ENCODE results near the gene N4BP2.
"Not testable (repeated sequence)": the region's sequence is repeated elsewhere in the genome, so short reads cannot be mapped to it uniquely, and the experiment has no call there.

N4BP2 gene

DNA sequence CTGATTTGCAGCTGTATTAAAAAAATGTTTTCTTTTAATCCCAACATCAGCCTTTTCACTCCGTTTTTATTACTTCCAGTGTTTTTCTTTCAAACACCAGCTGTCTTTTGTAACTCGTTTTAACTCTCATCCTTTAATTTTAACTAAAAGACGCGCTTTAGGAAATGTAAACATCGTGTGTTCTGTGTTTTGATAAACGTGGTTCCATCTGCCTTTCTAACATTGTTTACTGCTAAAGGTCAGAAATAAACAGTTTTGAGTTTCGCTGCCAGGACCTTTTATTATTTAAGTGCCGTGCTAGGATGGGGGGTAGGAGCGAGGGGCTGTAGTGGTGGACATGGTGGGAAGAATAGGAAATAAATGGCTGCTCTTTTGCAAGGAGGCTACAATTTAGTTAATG is 1.5 kb downstream of the N4BP2 start:
- Mint-ChIP-seq H3K27ac (peak overlapping the region; percentile 92), H3K9me3 (no peaks in the 10 kb centered on the region), H3K4me3 (peak overlapping the region; percentile 99), H3K27me3 (no peaks in the 10 kb centered on the region), H3K4me1 (peaks cover 46% of the 10 kb centered on the region), H3K36me3 (peaks cover 5% of the 10 kb centered on the region)

DNA sequence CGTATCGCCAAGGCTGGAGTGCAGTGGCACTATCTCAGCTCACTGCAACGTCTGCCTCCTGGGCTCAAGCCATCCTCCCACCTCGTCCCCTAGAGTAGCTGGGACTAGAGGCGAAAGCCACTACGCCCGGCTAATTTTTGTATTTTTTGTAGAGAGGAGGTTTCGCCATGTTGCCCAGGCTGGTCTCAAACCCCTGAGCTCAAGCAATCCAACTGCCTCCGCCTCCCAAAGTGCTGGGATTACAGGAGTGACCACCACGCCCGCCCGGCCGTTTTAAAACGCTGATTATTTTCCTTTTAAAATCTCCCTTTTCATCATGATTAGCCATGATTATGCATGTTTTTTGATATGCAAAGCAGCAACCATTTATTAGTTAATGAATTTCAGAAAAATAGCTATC is 2.2 kb downstream of the N4BP2 start:
- H3K27ac Mint-ChIP-seq = no peak overlapping the region
- no peaks in the 10 kb centered on the region for H3K27me3 Mint-ChIP-seq
- H3K36me3 Mint-ChIP-seq = peaks cover 7% of the 10 kb centered on the region
- H3K4me1 Mint-ChIP-seq = peaks cover 46% of the 10 kb centered on the region
- peak overlapping the region; percentile 53 for H3K4me3 Mint-ChIP-seq
- no peaks in the 10 kb centered on the region for H3K9me3 Mint-ChIP-seq

DNA sequence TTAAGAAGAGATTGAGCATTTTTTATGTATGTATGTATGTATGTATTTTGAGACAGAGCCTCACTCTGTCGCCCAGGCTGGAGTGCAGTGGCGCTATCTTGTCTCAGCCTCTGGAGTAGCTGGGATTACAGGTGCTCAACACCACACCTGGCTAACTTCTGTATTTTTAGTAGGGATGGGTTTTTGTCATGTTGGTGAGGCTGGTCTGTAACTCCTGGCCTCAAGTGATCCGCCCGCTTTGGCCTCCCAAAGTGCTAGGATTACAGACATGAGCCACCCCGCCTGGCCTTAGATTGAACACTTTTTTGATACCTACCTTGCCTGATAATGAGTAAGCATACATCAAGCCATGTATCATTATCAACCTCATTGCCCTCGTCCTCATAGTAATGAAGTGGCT is 2.7 kb downstream of the N4BP2 start:
- Mint-ChIP-seq H3K27ac (peak overlapping the region; percentile 52), H3K9me3 (no peaks in the 10 kb centered on the region), H3K36me3 (peaks cover 7% of the 10 kb centered on the region), H3K4me1 (peaks cover 45% of the 10 kb centered on the region), H3K27me3 (no peaks in the 10 kb centered on the region), H3K4me3 (peak overlapping the region; percentile 53)

DNA sequence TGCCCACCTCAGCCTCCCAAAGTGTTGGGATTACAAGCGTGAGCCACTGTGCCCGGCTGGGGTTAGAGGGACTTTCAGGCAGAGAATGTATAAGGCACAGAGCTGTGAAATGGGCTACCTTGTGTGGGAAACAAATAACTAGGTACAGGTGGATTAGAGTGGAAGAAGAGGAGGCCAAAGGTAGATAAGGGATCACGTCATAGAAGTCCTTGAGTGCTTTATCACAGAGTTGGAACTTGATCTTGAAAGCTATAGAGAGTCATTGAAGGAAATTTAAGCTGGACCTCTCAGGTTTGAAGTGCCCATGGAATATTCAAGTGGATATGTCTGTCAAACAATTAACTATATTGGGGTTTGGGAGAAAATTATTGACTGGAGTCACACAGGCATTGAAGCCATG is 8.4 kb downstream of the N4BP2 start:
- peak overlapping the region; percentile 24 for H3K4me3 Mint-ChIP-seq
- H3K36me3 Mint-ChIP-seq = peaks cover 16% of the 10 kb centered on the region

DNA sequence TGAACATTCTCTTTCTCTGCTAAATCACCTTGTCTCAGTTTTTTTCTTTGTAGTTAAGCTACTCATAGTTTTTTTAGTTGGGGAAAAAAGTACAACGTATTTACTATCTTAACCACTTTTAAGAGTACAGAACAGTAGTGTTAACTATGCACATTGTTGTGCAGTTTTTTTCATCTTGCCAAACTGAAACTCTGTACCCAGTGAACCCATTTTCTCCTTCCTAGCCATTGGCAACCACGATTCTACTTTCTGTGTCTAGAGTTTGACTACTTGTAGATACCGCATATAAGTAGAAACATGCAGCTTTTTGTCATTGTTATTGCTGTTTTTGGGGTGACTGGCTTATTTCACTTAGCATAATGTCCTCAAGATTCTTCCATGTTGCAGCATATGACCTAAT is 10.0 kb downstream of the N4BP2 start:
- Mint-ChIP-seq H3K4me3 (no peak overlapping the region), H3K4me1 (peaks cover 65% of the 10 kb centered on the region), H3K27ac (peak overlapping the region; percentile 76), H3K27me3 (no peaks in the 10 kb centered on the region), H3K36me3 (peaks cover 16% of the 10 kb centered on the region), H3K9me3 (no peaks in the 10 kb centered on the region)

More for the DNA sequence above, 8.4 kb downstream of the N4BP2 start:
- peaks cover 52% of the 10 kb centered on the region for H3K4me1 Mint-ChIP-seq
- H3K9me3 Mint-ChIP-seq = no peaks in the 10 kb centered on the region
- H3K27ac Mint-ChIP-seq = peak overlapping the region; percentile 43
- H3K27me3 Mint-ChIP-seq = no peaks in the 10 kb centered on the region

DNA sequence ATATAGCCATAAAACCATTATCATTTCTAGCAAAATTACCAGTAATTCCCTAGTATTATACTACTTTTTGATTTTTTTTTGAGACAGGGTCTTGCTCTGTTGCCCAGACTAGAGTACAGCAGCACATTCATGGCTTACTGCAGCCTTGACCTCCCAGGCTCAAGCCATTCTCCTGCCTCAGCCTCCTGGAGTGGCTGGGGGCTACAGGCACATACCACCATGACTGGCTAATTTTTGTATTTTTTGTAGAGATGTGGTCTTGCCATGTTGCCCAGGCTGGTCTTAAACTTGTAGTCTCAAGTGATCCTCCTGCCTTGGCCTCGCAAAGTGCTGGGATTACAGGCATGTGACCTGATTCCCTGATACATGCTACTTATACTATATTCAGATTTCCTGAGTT is 13.7 kb downstream of the N4BP2 start:
- Mint-ChIP-seq H3K4me1 (peaks cover 48% of the 10 kb centered on the region), H3K36me3 (peaks cover 10% of the 10 kb centered on the region), H3K9me3 (no peaks in the 10 kb centered on the region), H3K27ac (no peak overlapping the region), H3K27me3 (no peaks in the 10 kb centered on the region), H3K4me3 (no peak overlapping the region)

DNA sequence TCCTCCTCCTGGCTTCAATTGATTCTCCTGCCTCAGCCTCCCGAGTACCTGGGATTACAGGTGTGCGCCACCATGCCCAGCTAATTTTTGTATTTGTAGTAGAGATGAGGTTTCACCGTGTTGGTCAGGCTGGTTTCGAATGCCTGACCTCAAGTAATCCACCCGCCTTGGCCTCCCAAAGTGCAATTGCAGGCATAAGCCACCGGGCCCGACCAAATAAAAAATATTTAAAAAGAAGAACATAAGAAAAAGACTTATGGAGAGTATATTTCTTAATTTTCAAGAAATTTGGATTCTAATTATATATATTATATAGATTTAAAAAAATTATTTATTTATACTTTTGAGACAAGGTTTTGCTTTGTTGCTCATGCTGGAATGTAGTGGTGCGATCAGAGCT is 29.8 kb downstream of the N4BP2 start:
- no peaks in the 10 kb centered on the region for H3K27me3 Mint-ChIP-seq
- H3K9me3 Mint-ChIP-seq = no peaks in the 10 kb centered on the region
- H3K4me1 Mint-ChIP-seq = peaks cover 9% of the 10 kb centered on the region
- H3K36me3 Mint-ChIP-seq = peaks cover 7% of the 10 kb centered on the region
- no peak overlapping the region for H3K4me3 Mint-ChIP-seq
- H3K27ac Mint-ChIP-seq = no peak overlapping the region

DNA sequence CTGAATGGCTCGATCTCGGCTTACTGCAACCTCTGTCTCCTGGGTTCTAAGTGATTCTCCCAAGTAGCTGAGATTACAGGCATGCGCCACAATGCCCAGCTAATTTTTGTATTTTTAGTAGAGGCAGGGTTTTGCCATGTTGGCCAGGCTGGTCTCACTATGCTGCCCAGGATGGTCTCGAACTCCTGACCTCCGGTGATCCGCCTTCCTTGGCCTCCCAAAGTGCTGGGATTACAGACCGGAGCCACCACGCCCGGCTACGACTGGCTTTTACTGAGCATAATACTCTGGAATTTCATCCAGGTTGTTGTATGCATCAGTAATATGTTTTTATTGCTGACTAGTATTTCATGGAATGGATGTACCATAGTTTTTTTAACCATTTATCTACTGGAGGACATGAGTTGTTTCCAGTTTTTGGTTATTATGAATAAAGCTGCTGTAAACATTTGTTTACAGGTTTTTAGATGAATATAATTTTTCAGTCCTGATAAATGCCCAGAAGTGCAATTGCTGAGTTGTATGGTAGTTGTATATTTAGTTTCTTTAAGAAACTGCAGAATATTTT is 31.2 kb downstream of the N4BP2 start:
- H3K9me3 Mint-ChIP-seq = no peaks in the 10 kb centered on the region
- H3K36me3 Mint-ChIP-seq = peaks cover 8% of the 10 kb centered on the region
- no peak overlapping the region for H3K27ac Mint-ChIP-seq
- peaks cover 15% of the 10 kb centered on the region for H3K4me1 Mint-ChIP-seq
- no peaks in the 10 kb centered on the region for H3K27me3 Mint-ChIP-seq
- no peak overlapping the region for H3K4me3 Mint-ChIP-seq

DNA sequence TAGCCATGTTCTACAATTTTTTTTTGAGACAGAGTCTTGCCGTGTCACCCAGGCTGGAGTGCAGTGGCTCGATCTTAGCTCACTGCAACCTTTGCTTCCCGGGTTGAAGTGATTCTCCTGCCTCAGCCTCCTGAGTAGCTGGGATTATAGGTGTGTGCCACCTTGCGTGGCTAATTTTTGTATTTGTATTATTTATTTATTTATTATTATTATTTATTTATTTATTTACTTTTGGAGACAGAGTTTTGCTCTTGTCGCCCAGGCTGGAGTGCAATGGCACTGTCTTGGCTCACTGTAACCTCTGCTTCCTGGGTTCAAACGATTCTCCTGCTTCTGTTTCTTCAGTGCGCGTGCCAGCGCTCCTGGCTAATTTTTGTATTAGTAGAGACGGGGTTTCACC is 36.8 kb downstream of the N4BP2 start:
- H3K36me3 Mint-ChIP-seq = peaks cover 17% of the 10 kb centered on the region
- H3K4me1 Mint-ChIP-seq = peaks cover 23% of the 10 kb centered on the region
- not testable (repeated sequence) for H3K27ac Mint-ChIP-seq, H3K4me3 Mint-ChIP-seq, H3K9me3 Mint-ChIP-seq, H3K27me3 Mint-ChIP-seq

DNA sequence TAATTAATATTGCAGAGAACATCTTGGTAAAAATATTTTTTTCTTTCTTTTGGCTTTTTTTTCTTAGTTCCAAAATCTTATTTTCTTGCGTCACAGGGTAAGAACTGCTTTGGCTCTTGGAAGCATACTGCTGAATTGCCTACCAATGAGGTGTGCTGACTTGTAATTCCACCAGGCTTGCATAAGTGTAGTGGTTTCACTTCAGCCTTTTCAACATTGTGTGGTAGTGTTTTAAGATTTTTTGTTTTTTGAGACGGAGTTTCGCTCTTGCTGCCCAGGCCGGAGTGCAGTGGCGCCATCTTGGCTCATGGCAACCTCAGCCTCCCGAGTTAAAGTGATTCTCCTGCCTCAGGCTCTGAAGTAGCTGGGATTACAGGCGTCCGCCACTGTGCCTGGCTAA is 42.4 kb downstream of the N4BP2 start:
- peaks cover 18% of the 10 kb centered on the region for H3K36me3 Mint-ChIP-seq
- H3K4me3 Mint-ChIP-seq = no peak overlapping the region
- no peaks in the 10 kb centered on the region for H3K27me3 Mint-ChIP-seq

DNA sequence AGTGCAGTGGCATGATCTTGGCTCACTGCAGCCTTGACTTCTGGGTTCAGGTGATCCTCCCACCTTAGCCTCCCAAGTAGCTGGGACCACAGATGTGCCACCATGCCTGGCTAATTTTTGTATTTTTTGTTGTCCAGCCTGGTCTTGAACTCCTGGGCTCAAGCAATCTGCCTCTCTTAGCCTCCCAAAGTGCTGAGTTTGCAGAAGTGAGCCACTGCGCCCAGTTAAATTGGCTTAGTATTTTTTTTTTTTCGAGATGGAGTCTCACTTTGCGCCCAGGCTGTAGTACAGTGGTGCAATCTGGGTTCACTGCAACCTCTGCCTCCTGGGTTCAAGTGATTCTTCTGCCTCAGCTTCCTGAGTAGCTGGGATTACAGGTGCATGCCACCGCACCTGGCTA is 50.5 kb downstream of the N4BP2 start:
- peaks cover 21% of the 10 kb centered on the region for H3K36me3 Mint-ChIP-seq
- H3K9me3 Mint-ChIP-seq, H3K27ac Mint-ChIP-seq, H3K4me3 Mint-ChIP-seq, H3K4me1 Mint-ChIP-seq, H3K27me3 Mint-ChIP-seq: not testable (repeated sequence)

More for the DNA sequence above, 42.4 kb downstream of the N4BP2 start:
- Mint-ChIP-seq H3K27ac (no peak overlapping the region), H3K9me3 (no peaks in the 10 kb centered on the region), H3K4me1 (peaks cover 14% of the 10 kb centered on the region)

DNA sequence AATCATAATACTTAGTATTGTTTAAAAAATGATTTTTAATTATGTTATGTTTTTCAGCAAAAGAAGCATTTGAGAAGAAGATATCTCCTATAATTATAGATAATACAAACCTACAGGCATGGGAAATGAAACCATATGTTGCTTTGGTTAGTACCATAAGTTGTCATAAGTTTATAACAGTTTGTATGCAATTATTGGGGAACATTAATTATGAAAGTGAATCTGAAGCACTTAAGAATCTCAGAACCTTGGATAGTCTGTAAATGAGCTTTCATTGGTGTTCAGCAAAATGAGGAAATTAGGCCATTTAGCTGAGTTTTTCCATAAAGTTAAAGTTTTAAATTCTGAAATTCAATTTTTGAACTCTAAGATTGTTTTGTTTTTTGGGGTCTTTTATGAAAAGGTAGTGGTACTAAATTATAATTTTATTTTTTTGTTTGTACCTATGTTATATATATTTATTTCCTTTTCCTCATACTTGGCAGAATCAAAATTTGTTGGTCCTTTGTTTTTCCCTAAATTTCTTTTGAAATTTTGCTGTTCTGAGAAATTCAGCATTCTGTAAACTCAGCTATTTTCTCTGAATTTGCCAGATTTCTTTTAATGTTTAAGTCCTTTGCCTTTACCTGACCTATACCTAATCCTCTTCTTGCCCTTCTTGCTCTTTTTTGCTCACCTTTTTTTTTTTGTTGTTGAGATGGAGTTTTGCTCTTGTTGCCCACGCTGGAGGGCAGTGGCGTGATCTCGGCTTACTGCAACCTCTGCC is 55.6 kb downstream of the N4BP2 start:
- H3K27ac Mint-ChIP-seq = no peak overlapping the region
- no peaks in the 10 kb centered on the region for H3K27me3 Mint-ChIP-seq
- H3K4me3 Mint-ChIP-seq = no peak overlapping the region
- H3K4me1 Mint-ChIP-seq = peaks cover 15% of the 10 kb centered on the region
- no peaks in the 10 kb centered on the region for H3K9me3 Mint-ChIP-seq
- peaks cover 13% of the 10 kb centered on the region for H3K36me3 Mint-ChIP-seq

DNA sequence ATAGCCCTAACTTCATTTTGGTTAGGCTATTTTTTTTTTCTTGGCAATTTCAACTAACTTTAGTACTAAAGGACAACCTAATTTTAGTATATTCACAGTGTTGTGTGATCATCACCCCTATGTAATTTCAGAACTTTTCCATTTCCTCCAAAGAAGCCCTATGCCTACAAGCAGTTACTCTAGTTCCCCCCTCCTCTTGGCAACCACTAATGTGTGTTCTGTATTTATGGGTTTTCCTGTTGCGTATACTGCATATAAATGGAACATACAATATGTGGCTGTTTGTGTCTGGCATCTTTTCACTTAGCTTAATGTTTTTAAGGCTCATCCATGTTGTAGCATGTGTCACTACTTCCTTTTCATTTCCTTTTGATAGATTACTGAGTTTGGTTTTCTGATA is 57.6 kb downstream of the N4BP2 start:
- H3K4me3 Mint-ChIP-seq = no peak overlapping the region

DNA sequence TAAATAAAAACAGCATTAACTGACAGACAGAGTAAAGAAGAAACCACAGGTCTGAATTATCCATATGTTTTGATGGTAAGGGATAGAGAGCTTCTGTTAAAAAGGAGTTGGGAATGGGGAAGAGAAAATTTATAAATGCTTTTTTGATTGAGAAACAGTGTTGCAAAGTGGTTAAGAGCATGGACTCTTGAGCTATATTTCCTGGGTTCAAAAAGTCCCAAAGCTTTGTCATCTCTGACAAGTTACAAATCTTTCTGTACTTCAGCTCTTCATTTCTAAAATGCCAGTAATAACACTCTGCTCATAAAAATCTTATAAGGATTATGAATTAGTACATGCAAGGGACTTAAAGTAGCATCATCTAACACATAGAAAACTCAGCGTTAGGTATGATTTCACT is 62.2 kb downstream of the N4BP2 start:
- Mint-ChIP-seq H3K9me3 (peaks cover 5% of the 10 kb centered on the region), H3K27ac (peak overlapping the region; percentile 79), H3K4me3 (no peak overlapping the region), H3K4me1 (peaks cover 66% of the 10 kb centered on the region), H3K27me3 (no peaks in the 10 kb centered on the region), H3K36me3 (peaks cover 15% of the 10 kb centered on the region)

More for the DNA sequence above, 57.6 kb downstream of the N4BP2 start:
- no peaks in the 10 kb centered on the region for H3K27me3 Mint-ChIP-seq
- H3K36me3 Mint-ChIP-seq = peaks cover 14% of the 10 kb centered on the region
- H3K9me3 Mint-ChIP-seq = no peaks in the 10 kb centered on the region
- peaks cover 23% of the 10 kb centered on the region for H3K4me1 Mint-ChIP-seq
- no peak overlapping the region for H3K27ac Mint-ChIP-seq

DNA sequence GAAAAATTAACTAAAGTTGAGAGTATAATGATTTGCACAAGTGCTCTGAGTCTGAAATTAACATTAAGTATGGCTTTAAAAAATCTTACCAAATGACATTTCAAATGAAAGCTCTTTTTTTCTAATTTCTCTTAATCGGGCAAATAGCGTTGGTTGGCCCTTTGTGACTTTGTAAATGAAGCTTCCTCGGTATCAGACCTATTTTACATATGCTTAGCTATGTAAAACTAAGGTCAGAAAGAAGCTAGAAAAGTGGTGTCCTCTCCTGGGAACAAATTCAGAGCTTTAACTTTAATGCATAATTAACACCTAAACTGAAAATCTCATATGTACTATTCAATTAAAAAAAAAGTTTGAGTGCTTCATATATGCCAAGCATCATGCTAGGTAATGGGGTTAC is 62.7 kb downstream of the N4BP2 start:
- peaks cover 5% of the 10 kb centered on the region for H3K9me3 Mint-ChIP-seq
- H3K27ac Mint-ChIP-seq = no peak overlapping the region
- no peaks in the 10 kb centered on the region for H3K27me3 Mint-ChIP-seq
- H3K36me3 Mint-ChIP-seq = peaks cover 15% of the 10 kb centered on the region
- H3K4me3 Mint-ChIP-seq = no peak overlapping the region
- H3K4me1 Mint-ChIP-seq = peaks cover 61% of the 10 kb centered on the region

DNA sequence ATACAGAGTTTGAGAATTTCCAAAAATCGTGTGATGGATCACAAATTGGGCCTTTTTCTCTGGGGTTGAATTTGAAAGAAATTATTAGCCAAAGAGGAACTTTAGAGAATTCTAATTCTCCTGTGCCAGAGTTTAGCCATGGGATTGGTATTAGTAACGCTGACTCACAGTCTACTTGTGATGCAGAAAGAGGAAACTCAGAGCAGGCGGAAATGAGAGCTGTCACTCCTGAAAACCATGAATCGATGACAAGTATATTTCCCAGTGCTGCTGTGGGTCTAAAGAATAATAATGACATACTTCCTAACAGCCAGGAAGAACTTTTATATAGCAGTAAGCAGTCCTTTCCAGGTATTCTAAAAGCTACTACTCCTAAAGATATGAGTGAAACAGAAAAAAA is 64.9 kb downstream of the N4BP2 start:
- Mint-ChIP-seq H3K4me3 (peak overlapping the region; percentile 52), H3K36me3 (peaks cover 12% of the 10 kb centered on the region), H3K9me3 (peaks cover 5% of the 10 kb centered on the region), H3K27ac (peak overlapping the region; percentile 88), H3K4me1 (peaks cover 65% of the 10 kb centered on the region), H3K27me3 (no peaks in the 10 kb centered on the region)
